HG02981 (cell line): Measurements from ENCODE around the gene WDR81.

ENCODE experiments used
- ATAC-seq: cut with Tn5 transposase; IDR thresholded peaks from one replicate; pipeline ENCODE4 v1.9.1; 2021; ENCODE audit warnings: mild to moderate bottlenecking, moderate library complexity; ENCODE audit not compliant: unreplicated experiment

Gene WDR81

DNA sequence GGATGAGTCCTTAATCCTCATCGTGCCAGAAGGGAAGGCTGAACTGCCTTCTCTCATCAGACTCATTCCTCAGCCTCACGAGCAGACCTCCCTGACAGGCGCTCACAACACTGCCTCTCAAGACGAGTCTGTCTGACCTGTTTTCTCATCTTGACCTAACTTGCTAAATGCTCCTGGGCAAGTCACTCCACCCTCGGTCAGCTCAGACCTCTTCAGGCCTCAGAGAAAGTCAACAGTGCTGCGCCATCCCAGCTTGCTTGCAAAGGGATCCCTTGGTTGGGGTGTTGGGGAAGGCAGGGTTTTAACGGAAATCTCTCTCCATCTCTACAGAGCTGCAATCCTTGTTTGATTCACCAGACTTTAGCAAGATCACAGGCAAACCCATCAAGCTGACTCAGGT is 52.4 kb downstream of the WDR81 start:
- no peak for ATAC-seq

DNA sequence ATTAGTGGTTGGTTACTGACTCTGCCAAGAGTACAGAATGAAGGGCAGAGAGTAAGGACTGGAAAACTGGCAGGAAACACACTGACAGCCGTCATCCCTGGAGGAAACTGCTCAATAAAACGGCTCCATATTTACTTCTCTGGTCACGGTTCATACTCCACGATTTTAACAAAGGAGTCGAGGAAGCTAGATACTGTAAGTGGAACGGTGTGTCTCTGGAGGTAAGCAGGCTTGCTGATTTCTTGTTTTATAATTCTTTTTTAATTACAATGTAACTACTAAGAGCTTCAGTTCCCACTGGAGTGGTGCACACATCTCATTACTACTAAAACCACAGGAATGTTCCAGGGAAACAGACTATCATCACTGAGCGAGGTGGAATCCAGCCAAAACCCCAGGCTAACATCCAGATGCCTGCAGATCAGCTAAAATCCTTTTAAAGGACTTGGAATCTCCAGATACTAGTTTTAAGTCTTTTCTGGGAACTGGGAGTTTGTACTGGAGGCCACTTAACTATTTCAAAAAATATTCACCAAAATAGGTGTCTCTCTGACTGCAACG is 55.1 kb downstream of the WDR81 start:
- no peak for ATAC-seq

DNA sequence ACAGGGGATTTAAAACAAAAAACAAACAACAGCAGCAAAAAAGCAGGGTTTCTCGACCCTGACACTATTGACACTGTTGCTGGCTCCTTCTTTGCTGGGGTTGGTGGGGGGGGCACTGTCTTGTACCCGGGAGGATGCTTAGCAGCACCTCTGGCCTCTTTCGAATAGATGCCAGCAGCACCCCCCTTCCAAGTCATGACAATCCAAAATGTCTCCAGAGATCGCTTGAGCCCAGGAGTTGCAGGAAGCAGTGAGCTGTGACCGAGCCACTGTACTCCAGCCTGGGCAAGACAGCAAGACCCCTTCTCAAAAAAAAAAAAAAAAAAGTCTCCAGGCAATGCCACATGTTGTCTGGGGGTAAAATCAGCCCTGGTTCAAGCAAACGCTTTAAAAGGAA is 57.7 kb downstream of the WDR81 start:
- no peak for ATAC-seq

DNA sequence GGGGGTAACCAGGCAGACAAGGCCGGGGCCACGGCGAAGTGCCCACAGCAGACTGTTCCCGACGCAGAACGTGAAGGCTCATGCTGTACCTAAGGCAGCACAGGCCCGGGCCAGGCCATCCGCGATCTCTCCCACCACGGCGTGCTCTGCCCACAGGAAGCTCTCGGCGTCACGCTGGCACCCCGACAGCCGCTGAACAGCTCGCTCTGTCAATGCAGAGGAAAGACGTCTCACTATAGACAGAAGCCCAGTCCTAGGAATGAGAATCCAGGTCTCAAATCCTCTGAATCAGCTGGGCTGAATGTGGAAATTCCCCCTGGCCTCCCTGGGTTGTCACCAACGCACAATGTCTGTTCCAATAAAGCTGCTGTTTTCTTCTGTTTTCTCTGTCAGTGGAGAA is 58.8 kb downstream of the WDR81 start:
- no peak for ATAC-seq

DNA sequence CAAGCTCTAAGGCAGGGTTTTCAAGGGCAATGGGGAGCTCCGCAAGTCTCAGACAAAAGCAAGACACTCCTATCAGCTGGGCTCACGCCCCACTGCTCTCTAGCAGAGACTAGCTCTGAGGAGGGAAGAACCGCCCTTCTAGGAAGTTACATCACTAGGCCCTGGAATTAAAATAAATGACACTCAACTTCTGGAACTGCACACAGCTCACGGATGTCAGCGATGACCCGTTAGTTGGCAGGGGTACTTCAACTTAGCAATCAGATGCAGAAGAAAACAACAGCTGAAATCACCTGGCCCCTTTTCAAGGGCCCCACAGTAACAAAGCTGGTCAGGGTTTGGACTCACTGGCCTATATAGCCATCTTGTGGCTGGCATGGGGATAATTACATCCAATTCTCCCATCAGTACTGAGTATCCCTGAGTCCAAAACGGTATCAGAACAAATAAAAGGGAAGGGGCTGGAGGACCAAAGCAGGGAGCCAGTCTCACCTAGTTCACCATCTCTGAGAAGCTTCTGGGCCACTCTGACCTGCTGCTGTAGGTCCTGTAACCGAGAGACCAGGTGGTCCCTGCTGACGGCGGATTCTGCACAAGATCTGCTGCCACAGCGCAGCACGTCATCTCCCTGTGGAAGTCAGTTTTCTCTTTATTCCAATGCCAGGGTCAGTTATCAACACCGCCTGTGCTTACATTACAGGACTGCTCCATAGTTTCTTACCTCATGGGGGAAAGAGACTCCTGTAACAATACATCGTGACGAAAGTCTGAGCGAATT is 59.5 kb downstream of the WDR81 start:
- no peak for ATAC-seq

DNA sequence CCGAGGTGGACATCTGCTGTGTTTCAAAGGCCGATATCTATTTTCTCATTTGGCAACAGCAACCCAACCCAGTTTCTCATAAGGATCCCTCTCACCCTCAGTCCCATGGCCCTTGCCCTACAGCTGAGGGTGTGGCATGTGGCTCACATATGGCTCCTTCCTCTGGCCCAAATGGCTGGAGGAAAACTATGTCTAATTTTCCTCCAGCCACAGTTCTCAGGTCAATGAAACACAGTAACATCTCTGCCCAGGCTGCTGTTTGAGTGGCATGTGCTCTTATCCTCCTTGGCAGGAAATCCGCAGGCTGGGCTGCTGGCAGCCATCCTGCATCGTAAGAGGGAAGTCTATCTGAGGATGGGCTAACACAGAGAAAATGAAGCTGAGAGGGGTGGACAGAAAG is 61.4 kb downstream of the WDR81 start:
- ATAC-seq, result no peak

DNA sequence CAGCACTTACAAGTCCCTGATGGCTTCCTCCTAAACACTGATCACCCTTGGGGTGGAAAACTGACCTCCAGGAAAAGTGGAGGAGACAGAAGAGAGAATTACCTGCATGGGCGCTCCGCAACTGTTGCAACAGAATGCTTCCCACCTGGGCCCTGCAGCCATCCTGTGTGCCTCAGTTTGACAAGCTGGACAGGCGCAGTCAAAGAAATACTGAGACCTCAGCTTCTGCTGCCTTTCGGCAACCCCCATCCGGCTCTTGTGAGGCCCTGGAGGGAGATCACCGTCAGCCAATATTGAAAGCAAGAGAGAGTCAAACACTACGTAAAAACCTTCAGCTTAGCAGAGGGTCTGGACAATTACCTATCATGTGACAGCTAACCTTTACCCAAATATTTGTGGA is 62.2 kb downstream of the WDR81 start:
- no peak for ATAC-seq

DNA sequence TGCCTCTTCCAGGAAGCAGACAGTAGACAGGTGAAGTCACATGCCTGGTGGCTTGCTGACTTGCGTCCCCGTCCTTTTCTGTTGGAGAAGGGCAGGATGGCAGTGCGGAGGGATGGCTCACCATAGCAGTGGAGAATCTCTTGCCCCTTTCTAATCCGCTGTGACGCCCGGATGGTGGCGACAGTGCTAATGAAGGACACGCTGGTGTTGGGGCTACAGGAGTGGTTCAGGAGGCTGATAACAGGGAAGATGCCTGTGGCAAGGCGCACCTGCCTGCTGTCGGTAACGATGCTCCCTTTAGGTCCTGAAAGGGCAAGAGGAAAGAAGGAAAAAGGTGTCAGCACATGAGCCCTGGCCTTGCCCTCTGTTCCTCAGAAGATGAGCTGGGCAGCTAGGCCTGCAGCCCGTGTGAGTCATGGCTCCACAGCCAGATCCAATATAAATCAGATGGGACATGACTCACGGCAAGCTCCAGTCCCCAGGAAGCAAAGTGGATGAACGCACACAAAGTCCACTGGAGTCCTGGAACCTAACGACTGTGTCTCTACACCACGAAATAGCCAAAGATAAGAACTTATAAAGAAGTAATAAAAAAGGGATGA is 62.9 kb downstream of the WDR81 start:
- ATAC-seq, result no peak
